Small intestine (tissue), 7 donors: ENCODE data around the gene GALNT9. TPM values are rescaled to one million over a fixed set of nuclear protein-coding genes. Genes with fewer than 3 reads are reported as not detected.

Experiments
- DNase-seq, 2 donors: peaks; one replicate each; pipeline versions ENCODE4 v3.0.0 to v3.0.0-alpha.2; 2013
- FAIRE-seq: peaks from 2 replicates; lab custom pipeline; 2012; peaks lifted over from hg19 to GRCh38; lab: Jason Lieb, UNC
- H3K27ac ChIP-seq, 3 donors: one replicate each; pipeline ENCODE4 v1.5.1; 2013; ENCODE audit warnings: low read length in 2 of 3, mild to moderate bottlenecking in 2 of 3, control low read depth in 1 of 3, inconsistent platforms in 1 of 3, low read depth in 1 of 3, moderate library complexity in 1 of 3
- H3K27me3 ChIP-seq, 3 donors: one replicate each; pipeline ENCODE4 v1.6.1; 2013; ENCODE audit warnings: low read length in 3 of 3, inconsistent platforms in 1 of 3; ENCODE audit not compliant: control insufficient read depth in 3 of 3, insufficient read depth in 3 of 3
- H3K36me3 ChIP-seq, 3 donors: one replicate each; pipeline ENCODE4 v1.6.1; 2013; ENCODE audit warnings: low read length in 3 of 3, inconsistent platforms in 1 of 3, low read depth in 1 of 3, mild to moderate bottlenecking in 1 of 3, moderate library complexity in 1 of 3; ENCODE audit not compliant: control insufficient read depth in 3 of 3, insufficient read depth in 2 of 3
- H3K4me1 ChIP-seq, 3 donors: one replicate each; pipeline ENCODE4 v1.6.1; 2013; ENCODE audit warnings: low read length in 2 of 3, inconsistent platforms in 1 of 3, low read depth in 1 of 3, mild to moderate bottlenecking in 1 of 3, moderate library complexity in 1 of 3; ENCODE audit not compliant: control insufficient read depth in 3 of 3, insufficient read depth in 2 of 3
- H3K4me3 ChIP-seq, 3 donors: one replicate each; pipeline ENCODE4 v1.5.1; 2013; ENCODE audit warnings: low read length in 3 of 3, control low read depth in 1 of 3, inconsistent platforms in 1 of 3, low read depth in 1 of 3, mild to moderate bottlenecking in 1 of 3, moderate library complexity in 1 of 3
- H3K9me3 ChIP-seq, 2 donors: one replicate each; pipeline ENCODE4 v1.6.1; 2013; ENCODE audit warnings: low read depth in 1 of 2, low read length in 1 of 2; ENCODE audit not compliant: control insufficient read depth in 2 of 2, insufficient read depth in 1 of 2
- WGBS, 3 donors: extraction: QIAGEN DNeasy Blood & Tissue Kit; methylation state at CpG; one replicate each; pipeline ENCODE4 v1.1.7; 2013; 5-methylcytosine and 5-hydroxymethylcytosine counted together
- polyA plus RNA-seq, 4 donors: library from polyadenylated mRNA; stranded (reverse) in 3 of 4; unstranded in 1 of 4; fragments of 200-250 nt in 3 of 4; fragments of 120-200 nt in 1 of 4; gene quantifications; one replicate each; pipeline versions ENCODE4 v1.2.1 to v1.2.3, GENCODE V29; 2013
- donor health status: healthy with polysubstance abuse.
- donor health status: control.
- donor health status: control.
- donor health status: Bipolar disorder and iron deficiency.
- donor health status: healthy.

GALNT9 gene
- polyA plus RNA-seq, 4 donors, result 0.79 to 2.6 TPM; not detected in 2

DNA sequence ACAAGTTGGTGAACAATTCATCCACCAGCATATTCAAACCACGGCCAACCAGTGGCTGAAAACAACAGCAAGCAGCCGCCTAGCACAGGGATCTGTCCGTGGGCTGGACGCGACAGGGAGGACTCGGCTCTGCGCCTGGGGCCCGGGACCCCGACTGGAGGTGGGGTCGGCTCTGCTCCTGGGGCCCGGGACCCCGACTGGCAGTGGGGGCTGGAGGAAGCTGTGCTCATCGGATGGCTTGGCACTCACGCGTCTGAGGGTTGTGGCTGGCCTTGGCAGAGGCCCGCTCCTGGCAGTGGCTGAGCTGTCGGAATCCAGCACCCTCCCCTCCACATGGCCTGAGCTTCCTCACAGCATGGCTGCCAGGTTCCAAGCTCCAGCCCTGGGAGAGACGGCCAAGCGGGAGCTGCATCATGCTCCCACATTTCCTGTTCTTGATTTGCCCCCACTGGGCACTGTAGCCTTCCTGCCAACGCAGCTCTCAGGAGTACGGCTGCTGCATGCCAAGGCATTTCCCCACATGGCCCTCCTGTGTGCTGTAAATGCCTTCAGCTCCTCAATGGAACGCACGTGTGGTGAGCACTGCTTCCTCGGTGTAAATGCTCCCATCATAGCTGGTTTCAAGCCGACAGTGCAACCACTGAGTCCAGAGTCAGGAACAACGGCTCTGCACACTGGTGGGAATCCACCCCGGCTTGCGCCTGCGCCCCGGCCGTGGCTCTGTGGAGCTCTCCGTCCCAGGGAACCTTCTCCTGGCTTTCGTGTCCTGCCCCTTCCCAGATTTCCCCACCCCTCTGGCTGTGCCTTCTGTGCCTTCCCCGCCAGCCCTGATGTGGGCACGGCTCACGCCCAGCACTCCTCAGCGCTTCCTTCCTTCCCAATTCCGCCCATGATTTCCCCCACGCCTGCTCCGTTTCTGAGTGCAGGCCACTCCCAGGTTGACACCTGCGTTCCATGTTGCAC lies 7.3 kb upstream of the GALNT9 start:
- DNase-seq, result no peak
- Histone ChIP-seq H3K27ac (no peak overlapping the region), H3K27me3 (peaks cover 0 to 11% (median 5%) of the 10 kb centered on the region in 3 donors), H3K36me3 (no peaks in the 10 kb centered on the region), H3K4me3 (no peak overlapping the region), H3K4me1 (no peaks in the 10 kb centered on the region), H3K9me3 (peaks cover 0 to 12% of the 10 kb centered on the region in 2 donors)
- WGBS, 3 donors, result 87 to 93% (median 91%) methylated on average over 41 of the region's 41 CpGs
- FAIRE-seq, result no peak

- DNase-seq (no peak), FAIRE-seq (no peak)
- no peaks in the 10 kb centered on the region for H3K4me1 ChIP-seq
- no peak overlapping the region for H3K27ac ChIP-seq
- H3K27me3 ChIP-seq, result peaks cover 0 to 22% (median 14%) of the 10 kb centered on the region in 3 donors
- no peak overlapping the region for H3K4me3 ChIP-seq
- H3K9me3 ChIP-seq, result peaks cover 0 to 9% of the 10 kb centered on the region in 2 donors
- H3K36me3 ChIP-seq, result no peaks in the 10 kb centered on the region
- 83 to 84% (median 83%) methylated on average over 11 of the region's 11 CpGs for WGBS, 3 donors
Observed at GRCh38 chr12:132335179-132335756, 5.9 kb upstream of the GALNT9 start.

DNA sequence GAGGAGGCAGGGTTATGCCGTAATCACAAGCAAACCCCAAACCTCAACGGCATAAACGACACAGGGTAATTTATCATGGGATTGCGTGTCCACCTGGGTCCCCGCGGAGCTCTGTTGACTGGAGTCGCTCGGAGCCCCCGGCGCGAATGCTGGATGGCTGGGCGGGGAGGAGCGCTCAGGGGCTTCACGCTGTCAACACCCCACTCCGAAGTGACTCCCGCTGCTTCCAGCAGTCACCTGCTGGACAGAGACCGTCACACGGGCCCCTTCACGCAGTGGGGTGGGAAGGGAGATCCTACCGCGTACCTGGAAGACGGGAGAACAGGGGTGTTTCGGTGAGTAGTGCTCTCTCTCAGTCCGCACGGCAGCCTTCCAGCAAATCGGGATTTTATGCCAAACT lies 4.4 kb upstream of the GALNT9 start:
- Histone ChIP-seq H3K4me1 (no peaks in the 10 kb centered on the region), H3K9me3 (peaks cover 0 to 9% of the 10 kb centered on the region in 2 donors), H3K27ac (no peak overlapping the region), H3K4me3 (no peak overlapping the region), H3K36me3 (no peaks in the 10 kb centered on the region), H3K27me3 (peaks cover 5 to 31% (median 16%) of the 10 kb centered on the region in 3 donors)
- DNase-seq (no peak), FAIRE-seq (no peak)
- WGBS, 3 donors, result 74 to 86% (median 84%) methylated on average over 26 of the region's 26 CpGs

GRCh38 chr12:132333273-132333672 lies 3.9 kb upstream of the GALNT9 start:
- Histone ChIP-seq H3K36me3 (no peaks in the 10 kb centered on the region), H3K4me3 (no peak overlapping the region), H3K27me3 (peaks cover 5 to 36% (median 18%) of the 10 kb centered on the region in 3 donors), H3K4me1 (no peaks in the 10 kb centered on the region), H3K9me3 (peaks cover 0 to 9% of the 10 kb centered on the region in 2 donors), H3K27ac (no peak overlapping the region)
- FAIRE-seq, result no peak
- DNase-seq, result no peak
- 69 to 82% (median 76%) methylated on average over 13 of the region's 13 CpGs for WGBS, 3 donors

GRCh38 chr12:132330549-132330881 lies 1.1 kb upstream of the GALNT9 start:
- WGBS, 3 donors, result 87 to 91% (median 88%) methylated on average over 5 of the region's 5 CpGs
- H3K27me3 ChIP-seq, result peaks cover 9 to 60% (median 28%) of the 10 kb centered on the region in 3 donors
- DNase-seq (no peak), FAIRE-seq (no peak)
- peaks cover 0 to 4% of the 10 kb centered on the region in 2 donors for H3K9me3 ChIP-seq
- H3K27ac ChIP-seq, result no peak overlapping the region
- H3K4me3 ChIP-seq, result no peak overlapping the region
- no peaks in the 10 kb centered on the region for H3K4me1 ChIP-seq
- no peaks in the 10 kb centered on the region for H3K36me3 ChIP-seq

DNA sequence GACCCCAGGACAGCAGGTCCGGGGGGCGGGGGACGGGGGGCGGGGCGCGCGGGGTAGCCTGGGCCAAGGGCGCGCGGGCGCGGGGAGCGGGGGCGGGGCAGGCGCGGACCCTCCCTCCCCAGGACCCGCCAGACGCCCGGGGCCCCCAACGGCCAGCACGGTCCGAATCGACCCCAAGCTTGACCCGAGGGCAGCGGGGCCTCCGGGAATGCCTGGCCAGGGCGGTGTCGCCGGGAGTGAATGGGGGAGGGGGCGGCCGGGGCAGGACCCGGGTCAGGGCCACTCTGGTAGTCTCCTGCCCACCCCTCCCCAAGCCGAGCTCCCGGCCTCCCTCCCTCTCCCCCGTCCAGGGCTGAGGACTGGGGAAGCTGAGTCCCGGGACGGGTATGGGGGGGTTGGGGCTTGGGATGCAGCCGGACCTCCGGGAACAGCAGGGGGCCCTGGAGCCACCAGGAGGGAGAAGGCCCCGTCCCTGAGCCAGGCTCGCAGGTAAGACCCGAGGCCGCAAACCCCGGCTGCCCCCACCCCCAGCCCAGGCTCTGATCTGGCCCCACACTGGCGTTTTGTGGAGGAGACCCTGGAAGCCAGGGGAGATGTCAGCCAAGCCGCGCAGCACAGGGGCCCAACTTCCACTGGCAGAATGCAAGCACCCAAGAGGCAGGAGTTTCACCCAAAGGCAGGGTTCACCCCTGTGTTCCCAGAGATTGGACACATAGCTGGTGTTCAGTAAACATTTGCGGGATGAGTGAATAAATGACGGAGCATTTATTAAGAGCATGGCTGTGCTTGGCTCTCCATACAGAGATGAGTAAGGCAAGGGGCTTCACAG lies 545 bp upstream of the GALNT9 start:
- Histone ChIP-seq H3K4me3 (no peak overlapping the region), H3K4me1 (no peaks in the 10 kb centered on the region), H3K27me3 (peaks cover 9 to 60% (median 25%) of the 10 kb centered on the region in 3 donors), H3K36me3 (no peaks in the 10 kb centered on the region), H3K27ac (no peak overlapping the region), H3K9me3 (peaks cover 0 to 4% of the 10 kb centered on the region in 2 donors)
- WGBS, 3 donors, result 12 to 23% (median 20%) methylated on average over 19 to 42 of the region's 49 CpGs
- FAIRE-seq (no peak), DNase-seq (no peak)

- FAIRE-seq (no peak), DNase-seq (no peak)
- Histone ChIP-seq H3K27me3 (peaks cover 9 to 63% (median 25%) of the 10 kb centered on the region in 3 donors), H3K9me3 (peaks cover 0 to 4% of the 10 kb centered on the region in 2 donors), H3K36me3 (no peaks in the 10 kb centered on the region), H3K27ac (no peak overlapping the region), H3K4me1 (no peaks in the 10 kb centered on the region), H3K4me3 (no peak overlapping the region)
- WGBS, 3 donors, result 57 to 67% (median 59%) methylated on average over 24 to 34 of the region's 34 CpGs
Observed at GRCh38 chr12:132328282-132329029, 933 bp downstream of the GALNT9 start.
